Ectodermal cell (in vitro differentiated cells): Measurements from ENCODE around the gene CCR7.
"Not testable (repeated sequence)": the region's sequence is repeated elsewhere in the genome, so short reads cannot be mapped to it uniquely, and the experiment has no call there.

ENCODE experiments used
- H3K27ac ChIP-seq: 2 replicates; pipeline ENCODE4 v1.7.0; 2013; ENCODE audit warnings: mild to moderate bottlenecking, low read depth, low read length; ENCODE audit not compliant: insufficient read depth, poor library complexity, severe bottlenecking
- H3K27me3 ChIP-seq: 2 replicates; pipeline ENCODE4 v1.7.0; 2013; ENCODE audit warnings: mild to moderate bottlenecking, low read length; ENCODE audit not compliant: insufficient read depth, control insufficient read depth, poor library complexity, severe bottlenecking
- H3K36me3 ChIP-seq: one replicate; pipeline ENCODE4 v1.7.0; 2013; ENCODE audit warnings: low read length; ENCODE audit not compliant: control insufficient read depth, insufficient read depth
- H3K4me1 ChIP-seq: one replicate; pipeline ENCODE4 v1.7.0; 2013; ENCODE audit warnings: low read length; ENCODE audit not compliant: control insufficient read depth, insufficient read depth
- H3K4me3 ChIP-seq: 2 replicates; pipeline ENCODE4 v1.7.0; 2013; ENCODE audit warnings: low read depth, low read length, control low read depth; ENCODE audit not compliant: insufficient read depth
- H3K9me3 ChIP-seq: 2 replicates; pipeline ENCODE4 v1.7.0; 2013; ENCODE audit warnings: mild to moderate bottlenecking, low read length, moderate library complexity; ENCODE audit not compliant: control insufficient read depth
- WGBS, 2 experiments: methylation state at CpG; one replicate each; pipeline ENCODE4 v1.1.7; 2013; ENCODE audit warnings: missing lambda C conversion rate in 2 of 2; 5-methylcytosine and 5-hydroxymethylcytosine counted together

The CCR7 gene

DNA sequence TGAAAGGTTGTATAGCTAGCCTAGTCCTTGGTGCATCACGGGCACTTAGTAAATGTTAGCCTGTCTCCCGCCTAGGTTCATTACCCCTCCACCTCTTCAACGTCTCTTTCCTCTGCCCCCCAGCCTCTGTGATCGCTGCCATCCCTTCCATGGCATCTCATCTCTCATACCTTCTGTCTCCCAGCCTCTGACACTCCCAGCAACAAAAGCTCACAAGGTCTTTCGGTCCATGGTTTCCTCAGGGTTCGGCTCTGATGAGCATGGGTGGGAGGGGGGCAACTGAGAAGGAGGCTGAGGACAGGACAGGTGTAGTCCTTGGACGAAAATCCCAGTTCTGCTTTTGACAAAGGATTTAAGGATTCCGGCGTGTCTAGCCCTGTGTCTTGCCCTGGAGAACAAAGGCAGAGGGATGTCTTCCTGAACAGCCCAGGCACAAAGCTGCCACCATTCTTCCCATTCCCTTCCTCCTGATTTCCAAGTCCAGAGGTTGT lies 16.7 kb downstream of the CCR7 start:
- Histone ChIP-seq H3K27ac (no peak overlapping the region), H3K36me3 (no peaks in the 10 kb centered on the region), H3K4me3 (no peak overlapping the region), H3K4me1 (peaks cover 8% of the 10 kb centered on the region), H3K9me3 (no peaks in the 10 kb centered on the region), H3K27me3 (no peaks in the 10 kb centered on the region)
- WGBS, 2 experiments: 90 to 93% methylated on average over 9 of the region's 9 CpGs

DNA sequence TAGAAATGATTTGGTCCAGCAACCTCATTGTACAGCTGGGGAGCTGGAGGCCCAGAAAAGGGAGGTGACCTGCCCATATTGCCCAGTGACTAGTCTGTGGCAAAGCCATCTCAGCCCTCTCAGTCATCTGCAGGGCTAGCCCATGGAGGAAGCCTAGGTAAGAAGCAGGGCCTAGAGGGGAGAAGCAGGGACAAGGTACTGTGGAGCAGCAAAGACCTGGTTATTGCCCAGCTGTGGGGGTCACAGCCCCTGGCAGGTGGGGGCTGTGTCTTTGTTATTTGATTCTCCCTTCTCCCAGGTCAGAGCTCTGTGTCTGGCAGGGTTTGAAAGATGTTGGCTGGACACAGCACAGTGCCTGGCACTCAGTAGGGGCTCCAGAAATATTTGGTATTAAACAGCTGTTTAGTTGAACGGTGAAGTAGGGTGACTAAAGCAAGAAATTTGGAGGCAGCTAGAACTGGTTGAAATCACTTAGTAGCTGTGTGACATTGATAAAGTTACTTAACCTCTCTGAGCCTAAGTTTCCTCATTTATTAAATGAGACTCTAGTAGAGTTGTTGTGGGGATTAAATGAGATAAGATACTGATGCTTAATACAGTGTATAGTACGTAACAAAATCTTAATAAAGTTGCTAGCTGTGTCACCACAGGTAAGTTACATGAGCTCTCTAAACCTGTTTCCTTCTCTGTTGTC lies 17.3 kb downstream of the CCR7 start:
- H3K27ac ChIP-seq: no peak overlapping the region
- no peaks in the 10 kb centered on the region for H3K27me3 ChIP-seq
- H3K9me3 ChIP-seq: no peaks in the 10 kb centered on the region
- no peaks in the 10 kb centered on the region for H3K36me3 ChIP-seq
- H3K4me1 ChIP-seq: peaks cover 14% of the 10 kb centered on the region
- no peak overlapping the region for H3K4me3 ChIP-seq
- WGBS, 2 experiments: 90 to 94% methylated on average over 2 of the region's 2 CpGs

DNA sequence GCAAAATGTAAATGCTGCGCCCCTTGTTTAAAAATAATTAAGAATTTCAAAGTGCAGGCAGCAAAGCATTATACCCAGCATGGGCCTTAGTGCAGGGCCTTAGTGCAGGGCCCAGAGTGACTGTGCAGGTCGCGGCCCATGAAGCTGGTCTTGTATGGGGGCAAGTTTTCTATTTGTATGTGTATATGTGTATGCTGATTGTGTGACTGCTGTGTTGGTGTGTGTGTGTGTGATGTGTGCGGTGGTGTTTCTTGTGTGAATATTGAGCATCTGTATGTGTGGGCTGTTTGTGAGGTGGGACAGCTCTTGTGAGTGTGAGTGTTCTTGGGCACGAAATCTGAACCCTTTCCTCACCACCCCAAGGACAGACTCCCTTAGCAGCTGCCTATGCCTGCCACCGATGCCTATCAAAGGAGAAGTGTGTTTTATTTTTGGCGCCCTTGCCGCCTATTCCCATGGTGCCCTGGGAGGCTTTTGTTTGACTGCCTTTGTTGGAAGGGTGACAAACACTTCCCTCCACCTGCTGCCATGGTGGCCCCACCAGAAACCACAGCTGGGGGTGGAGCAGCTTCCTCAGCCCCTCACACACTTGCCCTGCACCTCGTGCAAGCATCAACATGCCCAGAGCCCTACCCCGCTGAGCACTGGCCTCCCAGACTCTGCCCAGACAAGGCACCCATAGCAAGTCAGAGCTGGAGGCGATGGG lies 18.0 kb downstream of the CCR7 start:
- Histone ChIP-seq H3K36me3 (no peaks in the 10 kb centered on the region), H3K9me3 (no peaks in the 10 kb centered on the region), H3K27me3 (no peaks in the 10 kb centered on the region), H3K4me1 (peaks cover 20% of the 10 kb centered on the region), H3K27ac (no peak overlapping the region), H3K4me3 (no peak overlapping the region)
- 82 to 83% methylated on average over 11 of the region's 11 CpGs for WGBS, 2 experiments

DNA sequence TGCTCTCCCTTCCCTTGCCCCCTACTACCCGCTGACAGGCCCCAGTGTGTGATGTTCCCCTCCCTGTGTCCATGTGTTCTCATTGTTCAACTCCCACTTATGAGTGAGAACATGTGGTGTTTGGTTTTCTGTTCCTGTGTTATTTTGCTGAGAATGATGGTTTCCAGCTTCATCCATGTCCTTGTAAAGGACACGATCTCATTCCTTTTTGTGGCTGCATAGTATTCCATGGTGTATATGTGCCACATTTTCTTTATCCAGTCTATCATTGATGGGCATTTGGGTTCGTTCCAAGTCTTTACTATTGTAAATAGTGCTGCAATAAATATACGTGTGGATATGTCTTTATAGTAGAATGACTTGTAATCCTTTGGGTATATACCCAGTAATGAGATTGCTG lies 18.8 kb downstream of the CCR7 start:
- peaks cover 24% of the 10 kb centered on the region for H3K4me1 ChIP-seq
- not testable (repeated sequence) for H3K4me3 ChIP-seq, H3K9me3 ChIP-seq, H3K36me3 ChIP-seq, H3K27ac ChIP-seq, H3K27me3 ChIP-seq
- 91 to 98% methylated on average over 4 of the region's 4 CpGs for WGBS, 2 experiments

DNA sequence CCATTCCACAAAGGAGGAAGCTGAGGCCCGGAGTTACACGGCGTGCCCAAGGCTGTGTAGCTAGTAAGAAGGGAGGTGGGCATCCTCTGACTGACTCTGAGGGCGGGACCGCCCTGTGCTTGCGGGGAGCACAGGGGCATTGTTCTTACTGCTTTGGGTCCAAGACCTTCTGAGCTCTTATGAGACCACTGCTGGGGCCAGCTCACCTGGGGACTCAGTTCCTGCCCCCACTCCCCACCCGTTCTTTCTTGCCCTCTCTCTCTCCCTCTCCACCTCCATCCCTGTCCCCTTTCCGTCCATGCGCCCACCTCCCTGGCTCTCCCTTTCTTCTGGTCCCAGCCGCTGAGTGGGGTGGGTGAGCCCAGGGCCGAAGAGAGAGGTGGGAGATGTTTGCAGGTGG lies 19.6 kb downstream of the CCR7 start:
- H3K9me3 ChIP-seq: no peaks in the 10 kb centered on the region

DNA sequence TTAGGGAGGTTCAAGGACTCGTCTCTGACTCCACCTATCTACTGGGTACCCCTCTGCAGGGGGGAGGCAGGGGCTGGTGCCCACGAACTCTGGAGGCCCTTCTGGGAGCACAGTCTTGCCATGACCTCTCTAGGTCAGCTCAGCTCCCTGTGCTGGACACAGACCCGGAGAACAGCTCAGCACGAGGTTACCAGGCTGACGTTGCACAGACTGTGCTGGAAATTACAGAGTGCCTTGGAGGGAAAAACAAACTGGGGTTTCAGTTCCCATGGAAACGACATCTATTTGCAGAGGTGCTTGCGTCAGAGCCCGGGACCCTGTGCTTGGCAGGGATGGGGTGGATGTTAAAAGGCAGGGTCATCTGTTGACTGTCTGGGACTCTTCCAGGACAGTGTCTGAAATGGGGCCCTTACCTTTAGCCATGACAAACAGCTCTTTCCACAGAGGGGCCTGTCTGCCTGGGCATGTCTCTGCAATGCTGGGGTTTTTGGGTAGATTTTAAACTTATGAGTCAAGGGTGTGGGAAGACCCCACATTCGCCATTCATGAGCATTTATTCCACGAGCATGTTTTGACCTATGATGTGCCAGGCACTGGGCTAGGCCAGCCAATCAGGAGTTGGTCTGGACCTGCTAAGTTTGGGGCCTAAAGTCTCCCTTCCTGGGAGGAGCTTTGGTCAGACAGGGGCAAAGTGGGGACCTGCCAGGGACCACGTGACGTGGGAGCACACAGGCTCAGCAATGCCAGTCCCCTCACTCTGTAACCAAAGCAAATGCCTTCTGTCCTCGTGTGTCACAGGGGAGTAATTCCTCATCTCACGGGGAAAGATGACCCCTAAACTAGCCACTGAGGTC lies 22.5 kb downstream of the CCR7 start:
- H3K4me3 ChIP-seq: no peak overlapping the region
- H3K36me3 ChIP-seq: no peaks in the 10 kb centered on the region
- 82 to 85% methylated on average over 14 of the region's 14 CpGs for WGBS, 2 experiments
- no peak overlapping the region for H3K27ac ChIP-seq
- H3K27me3 ChIP-seq: no peaks in the 10 kb centered on the region
- peaks cover 23% of the 10 kb centered on the region for H3K4me1 ChIP-seq
- no peaks in the 10 kb centered on the region for H3K9me3 ChIP-seq

More for the DNA sequence above, 19.6 kb downstream of the CCR7 start:
- 87% methylated on average over 11 of the region's 11 CpGs for WGBS, 2 experiments
- Histone ChIP-seq H3K4me3 (no peak overlapping the region), H3K27me3 (no peaks in the 10 kb centered on the region), H3K36me3 (no peaks in the 10 kb centered on the region), H3K27ac (no peak overlapping the region), H3K4me1 (peaks cover 24% of the 10 kb centered on the region)

DNA sequence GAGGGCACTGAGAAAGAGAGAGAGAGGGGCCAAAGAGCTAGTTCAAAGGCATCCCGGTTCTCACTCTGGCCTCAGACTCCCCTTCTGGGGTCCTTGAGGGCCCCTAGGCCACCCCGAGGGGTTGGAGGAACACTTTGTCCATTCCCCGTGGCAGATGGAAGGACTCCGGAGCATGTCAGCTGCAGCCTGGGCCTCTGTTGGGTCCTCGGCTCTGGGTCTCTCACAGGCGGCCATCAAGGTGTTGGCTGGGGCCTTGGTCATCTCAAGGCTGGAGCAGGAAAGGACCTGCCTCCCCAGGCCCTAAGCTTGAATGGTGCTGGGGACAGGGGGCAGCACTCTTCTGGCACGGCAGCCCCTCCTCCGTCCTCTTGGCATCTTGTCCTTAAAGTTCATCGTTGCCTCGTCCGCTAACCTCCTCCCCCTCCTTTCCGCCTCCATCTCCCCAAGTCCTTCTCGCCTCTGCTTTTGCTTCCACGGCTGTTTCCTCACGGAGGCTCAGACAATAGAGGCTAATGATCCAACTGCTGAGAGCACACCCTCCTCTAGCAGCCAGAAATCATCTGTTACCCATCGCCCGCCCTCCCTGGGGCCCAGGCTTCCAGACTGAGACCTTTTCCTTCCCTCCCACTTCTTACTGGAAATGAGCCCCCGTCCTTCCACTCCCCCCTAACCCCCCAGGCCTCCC lies 23.3 kb downstream of the CCR7 start:
- Histone ChIP-seq H3K9me3 (no peaks in the 10 kb centered on the region), H3K27ac (no peak overlapping the region), H3K4me3 (no peak overlapping the region), H3K27me3 (no peaks in the 10 kb centered on the region), H3K36me3 (no peaks in the 10 kb centered on the region), H3K4me1 (peaks cover 16% of the 10 kb centered on the region)
- WGBS, 2 experiments: 76 to 78% methylated on average over 18 of the region's 18 CpGs

DNA sequence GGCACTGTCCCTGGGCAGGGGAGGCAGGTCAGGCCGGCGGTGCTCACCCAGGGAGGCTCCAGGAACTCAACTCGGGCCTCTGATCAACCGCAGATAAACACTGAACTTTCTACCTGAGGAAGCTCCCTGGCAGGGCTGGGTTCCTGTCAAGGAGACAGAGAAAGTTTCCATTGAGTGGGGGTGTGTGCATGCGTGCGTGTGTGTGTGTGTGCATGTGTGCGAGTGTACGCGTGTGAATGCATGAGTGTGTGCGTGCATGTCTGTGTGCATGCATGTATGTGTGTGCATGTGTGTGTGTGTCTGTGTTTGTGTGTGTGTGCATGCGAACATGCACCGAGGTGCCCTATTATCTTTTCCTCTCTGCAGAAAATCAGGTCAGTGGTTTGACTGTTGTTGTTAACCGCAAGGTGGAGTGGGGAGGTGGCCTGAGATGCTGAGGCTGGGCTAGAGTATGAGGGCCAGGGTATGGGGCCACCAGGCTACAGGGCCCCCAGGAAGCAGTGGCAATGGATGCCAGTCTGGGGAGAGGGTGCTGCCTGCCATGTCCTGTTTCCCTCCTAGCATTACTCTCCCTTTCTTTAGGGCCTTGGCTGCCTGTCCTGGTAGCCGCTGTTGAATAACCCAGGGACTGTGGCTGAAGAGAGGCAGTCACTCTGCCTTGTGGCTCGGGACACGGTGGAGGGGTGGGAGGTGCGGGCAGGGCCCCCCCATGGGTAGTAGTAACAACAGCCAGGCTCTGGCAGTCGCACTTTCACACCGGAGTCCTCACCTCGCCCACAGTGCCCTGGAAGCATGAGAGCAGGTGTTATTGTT lies 24.0 kb downstream of the CCR7 start:
- 92 to 95% methylated on average over 20 of the region's 20 CpGs for WGBS, 2 experiments
- Histone ChIP-seq H3K4me3 (no peak overlapping the region), H3K27me3 (no peaks in the 10 kb centered on the region), H3K9me3 (no peaks in the 10 kb centered on the region), H3K27ac (no peak overlapping the region), H3K4me1 (peaks cover 16% of the 10 kb centered on the region), H3K36me3 (no peaks in the 10 kb centered on the region)

DNA sequence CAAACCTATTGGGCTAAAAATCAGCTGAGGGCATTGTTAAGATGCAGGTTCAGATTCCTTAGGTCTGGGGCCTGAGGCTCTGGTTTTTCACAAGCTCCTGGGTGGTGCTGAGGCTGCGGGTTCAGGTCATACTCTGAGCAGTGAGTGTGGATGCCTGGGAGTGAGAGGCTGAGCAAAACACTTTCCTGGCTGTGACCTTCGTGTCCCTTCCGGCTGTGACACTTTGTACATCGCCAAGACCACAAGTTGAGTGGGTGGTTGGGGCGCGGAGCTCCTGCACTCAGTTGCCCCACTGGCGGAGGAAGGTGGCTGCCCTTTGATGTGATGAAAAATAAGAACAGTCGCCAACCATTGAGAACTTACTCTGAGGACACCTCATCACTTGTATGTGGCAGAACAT lies 24.8 kb downstream of the CCR7 start:
- Histone ChIP-seq H3K36me3 (no peaks in the 10 kb centered on the region), H3K27me3 (no peaks in the 10 kb centered on the region), H3K4me3 (no peak overlapping the region), H3K27ac (no peak overlapping the region), H3K4me1 (peaks cover 16% of the 10 kb centered on the region), H3K9me3 (no peaks in the 10 kb centered on the region)
- 93 to 96% methylated on average over 8 of the region's 8 CpGs for WGBS, 2 experiments
